RWPE1 (cell line): ENCODE data around the gene CRIP2.

Experiments
- CTCF ChIA-PET: fragments of 350-600 bp; sonication (Branson Sonifier 250); formaldehyde crosslinking; extraction: SDS; loops from one replicate; lab custom pipeline; 2021; lab: Yijun Ruan, JAX
- POLR2A ChIA-PET: fragments of 400-600 bp; formaldehyde crosslinking; extraction: SDS; loops from one replicate; lab custom pipeline; 2020; ENCODE audit warnings: antibody characterized with exemption; ENCODE audit not compliant: low non-redundant PET; lab: Yijun Ruan, JAX
- DNase-seq: peaks from one replicate; pipeline ENCODE4 v3.0.0; 2012; ENCODE audit warnings: low spot score
- H3K27ac ChIP-seq: fragments of 450-650 bp; 2 replicates; pipeline ENCODE4 v1.5.1; 2017
- CTCF ChIP-seq: fragments of 450-650 bp; conservative IDR thresholded peaks from 2 replicates; pipeline ENCODE4 v1.5.1; 2017; ENCODE audit warnings: low read depth, mild to moderate bottlenecking

The CRIP2 gene

GRCh38 chr14:105470350-105471296 is 4.0 kb upstream of the CRIP2 start:
- ChIA-PET POLR2A (no interaction called here), CTCF (interaction anchor here (1.0 to 1.9 kb wide), 3 partner anchors 10 to 22 kb away, joined by 4 to 6 read pairs (median 4); no protein-coding TSS in a partner anchor)
- no peak for DNase-seq
- H3K27ac ChIP-seq = peak overlapping the region; percentile 100
- no peak for TF ChIP-seq CTCF

- ChIA-PET CTCF (interaction anchor here (1.0 to 2.8 kb wide), 5 partner anchors 9 to 57 kb away, joined by 4 to 19 read pairs (median 6); no protein-coding TSS in a partner anchor), POLR2A (no interaction called here)
- TF ChIP-seq CTCF = no peak
- DNase-seq = no peak
- peak overlapping the region; percentile 100 for H3K27ac ChIP-seq
These were observed 3.3 kb upstream of the CRIP2 start for GRCh38 chr14:105471297-105471821.

- no peak for DNase-seq
- TF ChIP-seq CTCF = no peak
- peak overlapping the region; percentile 100 for H3K27ac ChIP-seq
- ChIA-PET POLR2A (no interaction called here), CTCF (interaction anchor here (0.6 to 2.8 kb wide), 4 partner anchors 9 to 400 kb away, joined by 4 to 19 read pairs (median 9); no protein-coding TSS in a partner anchor)
These were observed 2.7 kb upstream of the CRIP2 start for GRCh38 chr14:105471823-105472485.

GRCh38 chr14:105472486-105472991 is 2.1 kb upstream of the CRIP2 start:
- POLR2A ChIA-PET = no interaction called here

GRCh38 chr14:105473033-105473676 is 1.5 kb upstream of the CRIP2 start:
- CTCF ChIA-PET = interaction anchor here (0.6 to 2.8 kb wide), 4 partner anchors 8 to 25 kb away, joined by 3 to 19 read pairs (median 9); no protein-coding TSS in a partner anchor
- H3K27ac ChIP-seq = peak overlapping the region; percentile 100
- DNase-seq = no peak
- POLR2A ChIA-PET = no interaction called here
- no peak for TF ChIP-seq CTCF

More at GRCh38 chr14:105472486-105472991, 2.1 kb upstream of the CRIP2 start:
- TF ChIP-seq CTCF = peak; percentile 12; the same call in 1 of the 2 replicates
- CTCF ChIA-PET = interaction anchor here (0.6 to 2.8 kb wide), 5 partner anchors 8 to 401 kb away, joined by 4 to 19 read pairs (median 5); no protein-coding TSS in a partner anchor
- H3K27ac ChIP-seq = peak overlapping the region; percentile 100
- no peak for DNase-seq
